ENCODE measurements around the gene MGAT1.

DNA sequence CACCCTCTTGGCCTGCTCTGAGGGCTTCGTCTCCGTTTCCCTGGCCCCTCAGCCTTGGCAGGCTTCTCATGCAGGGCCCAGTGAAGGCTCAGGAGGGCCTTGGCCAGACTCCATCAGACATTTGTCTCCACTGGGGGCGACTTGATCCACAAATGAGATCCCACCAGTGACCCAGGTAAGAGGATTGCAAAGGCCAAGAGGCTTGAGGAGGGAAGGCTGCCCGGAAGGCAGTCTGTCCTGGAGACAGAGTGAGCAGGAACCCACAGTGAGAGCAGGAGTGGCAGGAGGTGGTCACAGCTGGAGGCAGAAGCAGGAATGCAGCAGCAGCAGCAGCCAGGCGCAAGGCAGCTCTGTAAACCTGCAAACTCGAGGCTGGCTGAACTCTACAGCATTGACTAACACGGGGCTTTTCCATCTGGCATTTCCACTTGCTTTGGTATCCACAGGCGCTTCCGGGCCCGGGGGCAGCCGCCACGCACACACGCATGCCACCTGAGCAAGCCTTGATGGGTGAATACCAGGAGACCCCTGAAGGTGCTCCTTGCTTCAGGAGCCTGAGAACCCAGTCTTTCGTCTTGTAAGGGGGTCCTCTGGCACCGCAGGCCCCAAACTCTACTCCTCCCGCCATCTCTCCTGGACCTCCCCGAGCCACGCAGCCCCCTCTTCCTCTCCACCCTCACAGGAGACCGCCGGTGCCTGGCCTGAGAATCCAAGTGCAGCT lies 14.7 kb downstream of the MGAT1 start:
- TF ChIP-seq, protein P1, sequence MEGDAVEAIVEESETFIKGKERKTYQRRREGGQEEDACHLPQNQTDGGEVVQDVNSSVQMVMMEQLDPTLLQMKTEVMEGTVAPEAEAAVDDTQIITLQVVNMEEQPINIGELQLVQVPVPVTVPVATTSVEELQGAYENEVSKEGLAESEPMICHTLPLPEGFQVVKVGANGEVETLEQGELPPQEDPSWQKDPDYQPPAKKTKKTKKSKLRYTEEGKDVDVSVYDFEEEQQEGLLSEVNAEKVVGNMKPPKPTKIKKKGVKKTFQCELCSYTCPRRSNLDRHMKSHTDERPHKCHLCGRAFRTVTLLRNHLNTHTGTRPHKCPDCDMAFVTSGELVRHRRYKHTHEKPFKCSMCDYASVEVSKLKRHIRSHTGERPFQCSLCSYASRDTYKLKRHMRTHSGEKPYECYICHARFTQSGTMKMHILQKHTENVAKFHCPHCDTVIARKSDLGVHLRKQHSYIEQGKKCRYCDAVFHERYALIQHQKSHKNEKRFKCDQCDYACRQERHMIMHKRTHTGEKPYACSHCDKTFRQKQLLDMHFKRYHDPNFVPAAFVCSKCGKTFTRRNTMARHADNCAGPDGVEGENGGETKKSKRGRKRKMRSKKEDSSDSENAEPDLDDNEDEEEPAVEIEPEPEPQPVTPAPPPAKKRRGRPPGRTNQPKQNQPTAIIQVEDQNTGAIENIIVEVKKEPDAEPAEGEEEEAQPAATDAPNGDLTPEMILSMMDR (IDR thresholded peaks at IDR 0.05), result no peak
- no peak for TF ChIP-seq POLR2A (IDR thresholded peaks at IDR 0.05)
